ENCODE data around the gene CCDC13. TPM values are rescaled to one million over a fixed set of nuclear protein-coding genes. Genes with fewer than 3 reads are reported as not detected.

Gene CCDC13
- total and polyA plus RNA-seq, 2 donors (not counting 3 experiments of a cell fraction or from before 2014, with no cell fraction given) = 0.36 to 0.82 TPM

DNA sequence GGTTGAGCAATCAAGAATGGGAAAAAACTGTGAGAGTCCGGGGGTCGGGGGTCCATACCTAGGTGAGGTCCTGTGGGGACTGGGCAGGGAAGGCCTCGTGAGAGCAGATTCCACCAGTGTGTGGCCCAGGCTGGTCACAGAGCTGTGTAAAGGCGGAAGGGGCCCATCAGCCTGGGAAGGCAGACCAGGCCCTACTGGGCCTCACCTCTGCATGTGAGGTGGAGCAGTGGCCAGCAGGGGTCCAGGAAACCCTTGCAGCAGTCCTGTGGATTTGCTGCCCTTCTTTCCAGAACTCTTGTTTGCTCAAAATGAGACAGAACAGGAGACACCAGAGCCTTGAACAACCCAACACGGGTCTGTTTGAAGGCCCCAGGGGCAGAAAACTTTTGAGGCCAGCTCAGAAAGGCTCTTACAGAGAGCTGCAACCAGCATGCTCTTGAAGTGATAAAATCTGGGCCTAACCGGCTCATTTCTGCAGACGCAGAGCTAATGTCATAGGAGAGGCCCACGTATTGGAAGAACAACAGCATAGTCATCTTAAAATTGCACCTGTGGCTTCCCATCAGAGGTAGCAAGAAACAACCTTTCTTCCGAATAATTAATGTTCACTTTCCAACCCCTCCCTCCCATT lies 40.1 kb downstream of the CCDC13 start:
- Histone ChIP-seq H3K9ac (replicated peaks; ENCODE audit: extremely low read depth, insufficient read depth, low read length) (no peak overlapping the region), H3K9me1 (replicated peaks; ENCODE audit: control insufficient read depth, extremely low read depth, insufficient read depth, low read length) (no peaks in the 10 kb centered on the region), H3K79me2 (ENCODE audit: control insufficient read depth, insufficient read depth, low read length) (no peaks in the 10 kb centered on the region), H3K27ac (ENCODE audit: insufficient read depth, low read depth, low read length) (no peak overlapping the region), H3K4me1 (ENCODE audit: control insufficient read depth, extremely low read depth, insufficient read depth, low read length) (no peaks in the 10 kb centered on the region), H2AFZ (ENCODE audit: low read depth, low read length) (no peak overlapping the region), H3K36me3 (ENCODE audit: control insufficient read depth in 2 of 2, extremely low read depth in 1 of 2, insufficient read depth in 2 of 2, low read length in 2 of 2) (no peaks in the 10 kb centered on the region), H3K4me3 (replicated peaks in 1 of 3; ENCODE audit: insufficient read depth in 1 of 3, low read depth in 1 of 3, low read length in 3 of 3) (no peak overlapping the region), H3K4me2 (ENCODE audit: insufficient read depth, low read length) (no peak overlapping the region), H3K27me3 (ENCODE audit: control insufficient read depth in 2 of 2, insufficient read depth in 2 of 2, low read length in 2 of 2) (peaks cover 1 to 4% of the 10 kb centered on the region in 2 experiments), H3K9me3 (replicated peaks; ENCODE audit: control insufficient read depth, insufficient read depth, low read length) (no peaks in the 10 kb centered on the region), H4K20me1 (replicated peaks; ENCODE audit: control insufficient read depth, extremely low read depth, insufficient read depth, low read length) (no peaks in the 10 kb centered on the region)
- POLR2A ChIA-PET = no interaction called here
- dilution Hi-C loops (cut with MboI; ENCODE audit: extremely low pct_ligation_motif_present, low sequenced_read_pairs) (no loop called here), intact Hi-C loops (cut with micrococcal nuclease) (no loop called here)
- no peak for FAIRE-seq
- no TSS peak for BruUV-seq (replicated peaks)
- CTCF ChIA-PET = no interaction called here
- no peak for DNase-seq (ENCODE audit: low read depth, low spot score)
- TF ChIP-seq MYC (IDR thresholded peaks at IDR 0.05; ENCODE audit: low read depth, low read length) (no peak), JUN (IDR thresholded peaks at IDR 0.05; ENCODE audit: borderline replicate concordance, insufficient read depth, insufficient read length, low read depth) (no peak), POLR2AphosphoS5 (IDR thresholded peaks at IDR 0.05; ENCODE audit: insufficient read depth, low read depth, low read length) (no peak), POLR2A (IDR thresholded peaks at IDR 0.05; ENCODE audit: low read depth, low read length) (no peak), GATA2 (IDR thresholded peaks at IDR 0.05; ENCODE audit: insufficient read depth, insufficient read length, low read depth, low read length) (no peak)
- TF ChIP-seq, protein P1, sequence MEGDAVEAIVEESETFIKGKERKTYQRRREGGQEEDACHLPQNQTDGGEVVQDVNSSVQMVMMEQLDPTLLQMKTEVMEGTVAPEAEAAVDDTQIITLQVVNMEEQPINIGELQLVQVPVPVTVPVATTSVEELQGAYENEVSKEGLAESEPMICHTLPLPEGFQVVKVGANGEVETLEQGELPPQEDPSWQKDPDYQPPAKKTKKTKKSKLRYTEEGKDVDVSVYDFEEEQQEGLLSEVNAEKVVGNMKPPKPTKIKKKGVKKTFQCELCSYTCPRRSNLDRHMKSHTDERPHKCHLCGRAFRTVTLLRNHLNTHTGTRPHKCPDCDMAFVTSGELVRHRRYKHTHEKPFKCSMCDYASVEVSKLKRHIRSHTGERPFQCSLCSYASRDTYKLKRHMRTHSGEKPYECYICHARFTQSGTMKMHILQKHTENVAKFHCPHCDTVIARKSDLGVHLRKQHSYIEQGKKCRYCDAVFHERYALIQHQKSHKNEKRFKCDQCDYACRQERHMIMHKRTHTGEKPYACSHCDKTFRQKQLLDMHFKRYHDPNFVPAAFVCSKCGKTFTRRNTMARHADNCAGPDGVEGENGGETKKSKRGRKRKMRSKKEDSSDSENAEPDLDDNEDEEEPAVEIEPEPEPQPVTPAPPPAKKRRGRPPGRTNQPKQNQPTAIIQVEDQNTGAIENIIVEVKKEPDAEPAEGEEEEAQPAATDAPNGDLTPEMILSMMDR (IDR thresholded peaks at IDR 0.05; ENCODE audit: extremely low read depth in 1 of 2, insufficient read depth in 1 of 2, low read depth in 1 of 2, low read length in 2 of 2) = peak in 1 of 2 donors; percentile 8
- TF ChIP-seq, protein P2, sequence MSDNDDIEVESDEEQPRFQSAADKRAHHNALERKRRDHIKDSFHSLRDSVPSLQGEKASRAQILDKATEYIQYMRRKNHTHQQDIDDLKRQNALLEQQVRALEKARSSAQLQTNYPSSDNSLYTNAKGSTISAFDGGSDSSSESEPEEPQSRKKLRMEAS (IDR thresholded peaks at IDR 0.05; ENCODE audit: insufficient read depth, insufficient read length) = no peak

Measured in endothelial cell of umbilical vein (primary cell).